ENCODE measurements around the gene TMPRSS11D. TPM values are rescaled to one million over a fixed set of nuclear protein-coding genes. Genes with fewer than 3 reads are reported as not detected.

The TMPRSS11D gene
- total and polyA plus RNA-seq, 2 donors (not counting 1 experiment from before 2014, with no cell fraction given), result not detected

DNA sequence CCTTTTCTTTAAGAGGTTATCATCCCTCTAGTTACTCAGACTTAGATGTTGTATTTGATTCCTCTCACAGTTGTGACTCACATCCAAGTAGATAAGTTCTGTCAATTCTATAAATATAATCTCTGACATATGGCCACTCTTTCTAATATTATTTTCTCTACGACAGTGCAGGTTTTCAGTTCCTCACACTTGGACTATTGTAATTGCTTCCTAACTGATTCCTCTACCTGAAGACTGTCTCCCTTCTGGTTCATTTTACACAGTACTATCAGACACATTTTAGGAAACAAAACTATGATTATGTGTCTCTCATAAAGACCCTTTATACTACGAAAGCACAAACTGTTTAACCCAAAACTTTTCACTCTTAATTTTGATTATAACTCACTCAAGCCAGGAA lies 98.3 kb downstream of the TMPRSS11D start:
- peak in 1 of 2 donors; percentile 21 for DNase-seq (ENCODE audit: low read depth in 2 of 2)
- Histone ChIP-seq H3K79me2 (ENCODE audit: control insufficient read depth, insufficient read depth, low read length) (no peaks in the 10 kb centered on the region), H3K4me1 (ENCODE audit: control insufficient read depth, extremely low read depth, insufficient read depth, low read length) (no peaks in the 10 kb centered on the region), H3K9me3 (ENCODE audit: control insufficient read depth, insufficient read depth, low read depth, low read length) (no peaks in the 10 kb centered on the region), H3K9ac (ENCODE audit: insufficient read depth, low read length) (no peak overlapping the region), H2AFZ (ENCODE audit: low read length) (no peak overlapping the region), H3K4me2 (ENCODE audit: extremely low read depth, insufficient read depth, low read length) (no peak overlapping the region), H3K27ac (ENCODE audit: insufficient read depth, low read length) (no peak overlapping the region), H4K20me1 (ENCODE audit: control insufficient read depth, extremely low read depth, insufficient read depth, low read length) (no peaks in the 10 kb centered on the region), H3K4me3 (replicated peaks in 1 of 4; ENCODE audit: control extremely low read depth in 1 of 4, insufficient read depth in 1 of 4, low read depth in 3 of 4, low read length in 4 of 4) (no peak overlapping the region), H3K36me3 (ENCODE audit: control insufficient read depth, insufficient read depth, low read length) (no peaks in the 10 kb centered on the region), H3K27me3 (ENCODE audit: control insufficient read depth, insufficient read depth, low read length) (no peaks in the 10 kb centered on the region)
- TF ChIP-seq EZH2 (IDR thresholded peaks at IDR 0.05; ENCODE audit: low read length, missing control alignments), result no peak
- TF ChIP-seq, protein P1, sequence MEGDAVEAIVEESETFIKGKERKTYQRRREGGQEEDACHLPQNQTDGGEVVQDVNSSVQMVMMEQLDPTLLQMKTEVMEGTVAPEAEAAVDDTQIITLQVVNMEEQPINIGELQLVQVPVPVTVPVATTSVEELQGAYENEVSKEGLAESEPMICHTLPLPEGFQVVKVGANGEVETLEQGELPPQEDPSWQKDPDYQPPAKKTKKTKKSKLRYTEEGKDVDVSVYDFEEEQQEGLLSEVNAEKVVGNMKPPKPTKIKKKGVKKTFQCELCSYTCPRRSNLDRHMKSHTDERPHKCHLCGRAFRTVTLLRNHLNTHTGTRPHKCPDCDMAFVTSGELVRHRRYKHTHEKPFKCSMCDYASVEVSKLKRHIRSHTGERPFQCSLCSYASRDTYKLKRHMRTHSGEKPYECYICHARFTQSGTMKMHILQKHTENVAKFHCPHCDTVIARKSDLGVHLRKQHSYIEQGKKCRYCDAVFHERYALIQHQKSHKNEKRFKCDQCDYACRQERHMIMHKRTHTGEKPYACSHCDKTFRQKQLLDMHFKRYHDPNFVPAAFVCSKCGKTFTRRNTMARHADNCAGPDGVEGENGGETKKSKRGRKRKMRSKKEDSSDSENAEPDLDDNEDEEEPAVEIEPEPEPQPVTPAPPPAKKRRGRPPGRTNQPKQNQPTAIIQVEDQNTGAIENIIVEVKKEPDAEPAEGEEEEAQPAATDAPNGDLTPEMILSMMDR (conservative IDR thresholded peaks at IDR 0.05 in 1 of 2, IDR thresholded peaks at IDR 0.05 in 1 of 2; ENCODE audit: low read depth in 1 of 2, low read length in 2 of 2), result no peak

GRCh38 chr4:67779631-67780030 lies 104.2 kb downstream of the TMPRSS11D start:
- no peak for TF ChIP-seq EZH2 (IDR thresholded peaks at IDR 0.05; ENCODE audit: low read length, missing control alignments)
- TF ChIP-seq, protein P1 (conservative IDR thresholded peaks at IDR 0.05 in 1 of 2, IDR thresholded peaks at IDR 0.05 in 1 of 2; ENCODE audit: low read depth in 1 of 2, low read length in 2 of 2), result no peak
- peak in 1 of 2 donors; percentile 58 for DNase-seq (ENCODE audit: low read depth in 2 of 2)
- Histone ChIP-seq H3K4me3 (replicated peaks in 1 of 4; ENCODE audit: control extremely low read depth in 1 of 4, insufficient read depth in 1 of 4, low read depth in 3 of 4, low read length in 4 of 4) (no peak overlapping the region), H2AFZ (ENCODE audit: low read length) (no peak overlapping the region), H3K27ac (ENCODE audit: insufficient read depth, low read length) (no peak overlapping the region), H3K27me3 (ENCODE audit: control insufficient read depth, insufficient read depth, low read length) (no peaks in the 10 kb centered on the region), H3K36me3 (ENCODE audit: control insufficient read depth, insufficient read depth, low read length) (no peaks in the 10 kb centered on the region), H3K4me2 (ENCODE audit: extremely low read depth, insufficient read depth, low read length) (no peak overlapping the region), H4K20me1 (ENCODE audit: control insufficient read depth, extremely low read depth, insufficient read depth, low read length) (no peaks in the 10 kb centered on the region), H3K9ac (ENCODE audit: insufficient read depth, low read length) (no peak overlapping the region), H3K4me1 (ENCODE audit: control insufficient read depth, extremely low read depth, insufficient read depth, low read length) (no peaks in the 10 kb centered on the region), H3K9me3 (ENCODE audit: control insufficient read depth, insufficient read depth, low read depth, low read length) (no peaks in the 10 kb centered on the region), H3K79me2 (ENCODE audit: control insufficient read depth, insufficient read depth, low read length) (no peaks in the 10 kb centered on the region)

DNA sequence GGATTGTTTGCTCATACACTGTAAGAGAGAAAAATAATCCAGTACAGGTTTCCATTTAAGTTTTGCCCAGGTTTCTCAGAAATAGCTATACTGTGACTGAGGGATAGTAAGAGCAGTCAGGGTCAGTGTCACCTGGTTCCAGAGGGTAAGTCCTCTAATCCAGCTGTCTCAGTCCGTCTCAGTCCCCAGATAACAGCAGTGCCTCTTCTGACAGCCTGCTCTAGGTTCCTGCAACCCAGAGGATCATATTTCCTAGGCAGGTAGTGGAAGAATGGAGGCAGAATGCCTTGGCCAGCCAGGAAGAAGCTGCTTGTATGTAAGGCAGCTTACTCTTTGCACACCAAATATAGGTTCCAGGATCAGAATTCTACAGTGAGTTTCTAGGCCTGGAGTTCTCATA lies 107.1 kb downstream of the TMPRSS11D start:
- Histone ChIP-seq H4K20me1 (ENCODE audit: control insufficient read depth, extremely low read depth, insufficient read depth, low read length) (no peaks in the 10 kb centered on the region), H3K4me1 (ENCODE audit: control insufficient read depth, extremely low read depth, insufficient read depth, low read length) (no peaks in the 10 kb centered on the region), H3K27me3 (ENCODE audit: control insufficient read depth, insufficient read depth, low read length) (no peaks in the 10 kb centered on the region), H3K9me3 (ENCODE audit: control insufficient read depth, insufficient read depth, low read depth, low read length) (no peaks in the 10 kb centered on the region), H3K4me3 (replicated peaks in 1 of 4; ENCODE audit: control extremely low read depth in 1 of 4, insufficient read depth in 1 of 4, low read depth in 3 of 4, low read length in 4 of 4) (no peak overlapping the region), H3K27ac (ENCODE audit: insufficient read depth, low read length) (no peak overlapping the region), H3K79me2 (ENCODE audit: control insufficient read depth, insufficient read depth, low read length) (no peaks in the 10 kb centered on the region), H3K36me3 (ENCODE audit: control insufficient read depth, insufficient read depth, low read length) (no peaks in the 10 kb centered on the region), H3K4me2 (ENCODE audit: extremely low read depth, insufficient read depth, low read length) (no peak overlapping the region), H2AFZ (ENCODE audit: low read length) (no peak overlapping the region), H3K9ac (ENCODE audit: insufficient read depth, low read length) (no peak overlapping the region)
- TF ChIP-seq, protein P1 (conservative IDR thresholded peaks at IDR 0.05 in 1 of 2, IDR thresholded peaks at IDR 0.05 in 1 of 2; ENCODE audit: low read depth in 1 of 2, low read length in 2 of 2), result no peak
- TF ChIP-seq EZH2 (IDR thresholded peaks at IDR 0.05; ENCODE audit: low read length, missing control alignments), result no peak
- DNase-seq (ENCODE audit: low read depth in 2 of 2), result no peak

Other genes starting within 250 kb of the TMPRSS11D start
- gene UBA6, start 182.8 kb downstream of the TMPRSS11D start, total RNA-seq, result 74.2 and 90.0 TPM in 2 replicates
- gene UBA6, start 182.8 kb downstream of the TMPRSS11D start, polyA plus RNA-seq, result 92.8 and 127 TPM in 2 replicates
- not detected in 2 replicates for gene GNRHR, start 129.6 kb downstream of the TMPRSS11D start, total RNA-seq
- gene GNRHR, start 129.6 kb downstream of the TMPRSS11D start, polyA plus RNA-seq, result not detected in 2 replicates
- gene TMPRSS11A, start 79.5 kb upstream of the TMPRSS11D start, total RNA-seq, result not detected in 2 replicates
- not detected in 2 replicates for gene TMPRSS11A, start 79.5 kb upstream of the TMPRSS11D start, polyA plus RNA-seq
- gene TMPRSS11F, start 245.9 kb upstream of the TMPRSS11D start, total RNA-seq, result not detected in 2 replicates
- not detected in 2 replicates for gene TMPRSS11F, start 245.9 kb upstream of the TMPRSS11D start, polyA plus RNA-seq